ENCODE measurements around the gene ZMYM4.

The ZMYM4 gene

GRCh38 chr1:35431173-35431599 lies 162.7 kb downstream of the ZMYM4 start:
- Histone ChIP-seq H3K4me3 (ENCODE audit: low read length) (no peak overlapping the region), H4K20me1 (ENCODE audit: control insufficient read depth, insufficient read depth, low read depth, low read length) (no peaks in the 10 kb centered on the region), H3K36me3 (ENCODE audit: control insufficient read depth, low read length) (peaks cover 6% of the 10 kb centered on the region), H3K4me1 (ENCODE audit: control insufficient read depth, low read length) (no peaks in the 10 kb centered on the region), H3K9me3 (ENCODE audit: control insufficient read depth, insufficient read depth, low read length) (no peaks in the 10 kb centered on the region), H3K9me2 (replicated peaks; ENCODE audit: control insufficient read depth, low read length) (no peaks in the 10 kb centered on the region), H3F3A (ENCODE audit: control insufficient read depth, insufficient read depth) (no peaks in the 10 kb centered on the region), H3K27me3 (ENCODE audit: control insufficient read depth, low read length) (no peaks in the 10 kb centered on the region), H3K27ac (ENCODE audit: low read depth, low read length) (no peak overlapping the region), H3K79me2 (ENCODE audit: control insufficient read depth, low read length) (no peaks in the 10 kb centered on the region), H3K4me2 (ENCODE audit: low read length) (no peak overlapping the region)
- TF ChIP-seq CTCF (IDR thresholded peaks at IDR 0.05; ENCODE audit: low read depth, low read length, poor library complexity, severe bottlenecking) (no peak), EZH2phosphoT487 (IDR thresholded peaks at IDR 0.05; ENCODE audit: borderline replicate concordance, low read length) (no peak)

GRCh38 chr1:35432231-35432630 lies 163.7 kb downstream of the ZMYM4 start:
- Histone ChIP-seq H4K20me1 (ENCODE audit: control insufficient read depth, insufficient read depth, low read depth, low read length) (no peaks in the 10 kb centered on the region), H3K4me1 (ENCODE audit: control insufficient read depth, low read length) (no peaks in the 10 kb centered on the region), H3K27ac (ENCODE audit: low read depth, low read length) (no peak overlapping the region), H3K36me3 (ENCODE audit: control insufficient read depth, low read length) (peaks cover 6% of the 10 kb centered on the region), H3K4me2 (ENCODE audit: low read length) (no peak overlapping the region), H3F3A (ENCODE audit: control insufficient read depth, insufficient read depth) (no peaks in the 10 kb centered on the region), H3K4me3 (ENCODE audit: low read length) (no peak overlapping the region), H3K9me3 (ENCODE audit: control insufficient read depth, insufficient read depth, low read length) (no peaks in the 10 kb centered on the region), H3K9me2 (replicated peaks; ENCODE audit: control insufficient read depth, low read length) (no peaks in the 10 kb centered on the region), H3K79me2 (ENCODE audit: control insufficient read depth, low read length) (no peaks in the 10 kb centered on the region), H3K27me3 (ENCODE audit: control insufficient read depth, low read length) (no peaks in the 10 kb centered on the region)
- no peak for TF ChIP-seq EZH2phosphoT487 (IDR thresholded peaks at IDR 0.05; ENCODE audit: borderline replicate concordance, low read length)
- no peak for TF ChIP-seq CTCF (IDR thresholded peaks at IDR 0.05; ENCODE audit: low read depth, low read length, poor library complexity, severe bottlenecking)

- no peak overlapping the region for H3K4me3 ChIP-seq (ENCODE audit: low read length)
- no peaks in the 10 kb centered on the region for H3F3A ChIP-seq (ENCODE audit: control insufficient read depth, insufficient read depth)
- H3K27me3 ChIP-seq (ENCODE audit: control insufficient read depth, low read length): no peaks in the 10 kb centered on the region
- H3K9me3 ChIP-seq (ENCODE audit: control insufficient read depth, insufficient read depth, low read length): no peaks in the 10 kb centered on the region
- TF ChIP-seq EZH2phosphoT487 (IDR thresholded peaks at IDR 0.05; ENCODE audit: borderline replicate concordance, low read length) (no peak), CTCF (IDR thresholded peaks at IDR 0.05; ENCODE audit: low read depth, low read length, poor library complexity, severe bottlenecking) (no peak)
- no peaks in the 10 kb centered on the region for H4K20me1 ChIP-seq (ENCODE audit: control insufficient read depth, insufficient read depth, low read depth, low read length)
- no peak overlapping the region for H3K4me2 ChIP-seq (ENCODE audit: low read length)
- peaks cover 6% of the 10 kb centered on the region for H3K36me3 ChIP-seq (ENCODE audit: control insufficient read depth, low read length)
- no peak overlapping the region for H3K27ac ChIP-seq (ENCODE audit: low read depth, low read length)
- H3K79me2 ChIP-seq (ENCODE audit: control insufficient read depth, low read length): no peaks in the 10 kb centered on the region
- no peaks in the 10 kb centered on the region for H3K9me2 ChIP-seq (replicated peaks; ENCODE audit: control insufficient read depth, low read length)
- no peaks in the 10 kb centered on the region for H3K4me1 ChIP-seq (ENCODE audit: control insufficient read depth, low read length)
Observed at GRCh38 chr1:35433714-35434113, 165.2 kb downstream of the ZMYM4 start.

- no peaks in the 10 kb centered on the region for H3K9me3 ChIP-seq (ENCODE audit: control insufficient read depth, insufficient read depth, low read length)
- H3K27me3 ChIP-seq (ENCODE audit: control insufficient read depth, low read length): no peaks in the 10 kb centered on the region
- H4K20me1 ChIP-seq (ENCODE audit: control insufficient read depth, insufficient read depth, low read depth, low read length): no peaks in the 10 kb centered on the region
- peaks cover 12% of the 10 kb centered on the region for H3K36me3 ChIP-seq (ENCODE audit: control insufficient read depth, low read length)
- no peaks in the 10 kb centered on the region for H3K4me1 ChIP-seq (ENCODE audit: control insufficient read depth, low read length)
- H3K4me3 ChIP-seq (ENCODE audit: low read length): no peak overlapping the region
- H3K9me2 ChIP-seq (replicated peaks; ENCODE audit: control insufficient read depth, low read length): no peaks in the 10 kb centered on the region
- TF ChIP-seq CTCF (IDR thresholded peaks at IDR 0.05; ENCODE audit: low read depth, low read length, poor library complexity, severe bottlenecking): no peak
- TF ChIP-seq EZH2phosphoT487 (IDR thresholded peaks at IDR 0.05; ENCODE audit: borderline replicate concordance, low read length): no peak
- no peak overlapping the region for H3K27ac ChIP-seq (ENCODE audit: low read depth, low read length)
- H3K79me2 ChIP-seq (ENCODE audit: control insufficient read depth, low read length): no peaks in the 10 kb centered on the region
- no peak overlapping the region for H3K4me2 ChIP-seq (ENCODE audit: low read length)
- no peaks in the 10 kb centered on the region for H3F3A ChIP-seq (ENCODE audit: control insufficient read depth, insufficient read depth)
Observed at GRCh38 chr1:35434703-35435102, 166.2 kb downstream of the ZMYM4 start.
